GM18519 (cell line): ENCODE measurements around the gene SERPINA6.
"Not testable (repeated sequence)": the region's sequence is repeated elsewhere in the genome, so short reads cannot be mapped to it uniquely, and the experiment has no call there.

Source experiments
- ATAC-seq: cut with Tn5 transposase; IDR thresholded peaks from one replicate; pipeline ENCODE4 v1.9.1; 2021; ENCODE audit warnings: mild to moderate bottlenecking, moderate library complexity; ENCODE audit not compliant: unreplicated experiment, low FRiP score

SERPINA6 gene

GRCh38 chr14:94330857-94331256, 7.7 kb upstream of the SERPINA6 start:
- ATAC-seq: no peak

DNA sequence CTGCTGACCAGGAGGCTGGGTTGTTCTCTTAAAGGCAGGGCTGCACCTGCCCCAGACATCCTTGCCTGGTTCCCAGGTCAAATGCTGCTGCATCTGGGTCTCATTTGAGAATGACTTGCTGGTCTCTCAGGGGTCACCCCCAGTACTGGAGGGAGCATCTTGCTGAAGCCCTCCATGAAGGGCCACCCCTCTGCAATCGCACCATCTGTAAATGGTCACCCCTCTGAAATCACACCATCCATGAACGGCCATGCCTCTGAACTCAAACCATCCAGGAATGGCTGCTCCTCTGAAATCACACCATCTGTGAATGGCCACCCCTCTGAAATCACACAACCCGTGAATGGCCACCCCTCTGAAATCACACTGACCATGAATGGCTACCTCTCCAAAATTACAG, 7.3 kb upstream of the SERPINA6 start:
- no peak for ATAC-seq

DNA sequence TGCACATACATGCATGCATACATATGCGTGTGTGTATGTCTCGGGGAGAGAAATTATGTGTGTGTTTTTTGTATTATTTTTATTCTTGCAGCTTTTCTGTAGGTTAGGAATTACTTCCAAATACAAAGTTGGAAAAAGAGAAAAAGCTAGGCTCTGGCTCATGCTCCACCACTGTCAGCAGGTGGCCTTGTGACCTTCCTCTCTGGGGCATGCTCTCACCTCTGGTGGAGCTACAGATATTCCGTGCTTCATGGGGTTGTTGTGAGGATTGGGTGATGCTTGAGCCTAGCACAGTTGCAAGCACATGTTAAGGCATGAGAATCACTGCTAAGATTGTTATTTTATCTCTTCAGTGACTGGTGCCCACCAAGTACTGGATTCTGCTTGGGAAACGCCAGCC, 6.7 kb upstream of the SERPINA6 start:
- ATAC-seq: no peak

DNA sequence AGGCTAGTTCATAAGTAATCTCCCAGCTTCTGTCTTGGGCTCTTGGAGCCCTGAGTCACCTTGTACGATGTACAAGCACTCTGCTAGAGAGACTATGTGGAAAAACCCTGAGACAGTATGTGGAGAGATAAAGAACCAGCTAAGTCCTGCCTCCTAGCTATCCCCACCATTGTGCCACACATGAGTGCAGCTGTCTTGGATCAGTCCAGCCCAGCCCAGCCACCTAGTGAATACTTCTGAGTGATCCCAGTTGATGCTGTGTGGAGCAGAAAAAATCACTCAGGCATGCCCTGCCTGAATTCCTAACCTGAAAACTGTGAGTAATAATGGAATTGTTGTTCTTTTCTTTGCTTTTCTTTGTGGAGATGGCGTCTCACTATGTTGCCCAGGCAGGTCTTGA, 5.1 kb upstream of the SERPINA6 start:
- ATAC-seq: no peak

- ATAC-seq: no peak
Measured at GRCh38 chr14:94321421-94322271, 1.5 kb downstream of the SERPINA6 start.

- ATAC-seq: no peak
Measured at GRCh38 chr14:94320243-94320642, 2.9 kb downstream of the SERPINA6 start.

DNA sequence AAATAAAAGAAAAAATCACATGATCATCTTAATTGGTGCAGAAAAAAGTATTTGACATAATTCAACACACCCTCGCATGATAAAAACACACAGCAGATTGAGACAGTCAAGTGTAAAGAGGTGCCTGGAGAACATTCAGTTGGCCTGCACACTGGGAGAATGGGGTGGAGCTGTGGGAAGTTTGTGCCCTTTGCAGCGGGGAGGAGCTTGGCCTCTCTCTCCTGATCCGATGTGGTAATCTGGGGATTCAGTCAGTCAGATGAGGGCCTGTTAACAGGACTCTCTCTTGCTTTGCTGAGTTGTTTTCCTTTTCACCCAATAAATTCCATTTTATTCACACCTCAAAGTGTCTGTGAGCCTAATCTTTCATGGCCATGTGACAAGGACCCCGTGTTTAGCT, 5.9 kb downstream of the SERPINA6 start:
- no peak for ATAC-seq

DNA sequence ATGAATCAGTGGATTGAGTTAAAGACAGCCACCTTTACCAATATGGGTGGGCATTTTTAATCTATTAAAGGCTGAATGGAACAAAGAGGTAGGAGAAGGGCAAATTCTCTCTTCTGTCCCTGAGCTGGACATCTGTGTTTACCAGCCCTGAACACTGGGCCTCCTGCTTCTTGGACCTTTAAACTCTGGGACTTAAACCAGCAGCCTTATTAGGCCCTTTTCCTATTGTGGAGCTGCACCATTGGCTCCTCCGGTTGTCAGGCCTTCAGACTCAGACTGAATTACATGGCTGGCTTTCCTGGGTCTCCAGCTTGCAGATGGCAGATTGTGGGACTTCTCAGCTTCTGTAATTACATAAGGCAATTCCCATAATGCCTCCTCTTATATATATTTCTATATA, 6.4 kb downstream of the SERPINA6 start:
- no peak for ATAC-seq

- ATAC-seq: no peak
Measured at GRCh38 chr14:94314890-94315289, 8.2 kb downstream of the SERPINA6 start.

DNA sequence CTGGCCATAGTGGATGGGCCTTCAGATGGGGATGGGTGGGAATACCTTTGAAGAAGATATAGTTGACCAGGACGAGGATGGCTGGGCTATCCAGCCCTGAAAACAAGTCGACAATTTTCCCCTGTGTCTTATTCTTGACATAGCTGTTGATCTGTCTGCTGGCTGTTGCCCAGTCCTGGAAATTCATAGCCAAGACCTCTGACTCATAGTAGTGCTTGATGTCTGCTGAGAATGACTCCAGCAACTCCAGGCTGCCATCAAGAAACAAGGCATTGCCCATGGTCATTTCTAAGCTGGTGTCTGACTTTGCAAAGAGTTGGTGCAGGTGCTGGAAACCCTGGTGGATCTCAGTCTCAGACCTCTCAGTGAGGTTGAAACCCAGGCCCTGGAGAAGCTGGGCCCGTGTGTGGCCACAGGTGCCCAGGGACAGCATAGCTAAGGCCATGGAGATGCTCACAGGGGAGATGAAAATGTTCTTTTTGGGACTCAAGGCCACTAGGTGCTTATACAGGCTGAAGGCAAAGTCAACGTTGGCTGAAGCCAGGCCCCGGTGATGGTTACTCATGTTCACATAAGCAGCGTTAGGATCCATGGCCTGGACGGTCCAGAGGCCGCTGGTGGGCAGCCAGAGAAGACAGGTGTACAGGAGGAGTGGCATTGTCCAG, 9.0 kb downstream of the SERPINA6 start:
- ATAC-seq: no peak

DNA sequence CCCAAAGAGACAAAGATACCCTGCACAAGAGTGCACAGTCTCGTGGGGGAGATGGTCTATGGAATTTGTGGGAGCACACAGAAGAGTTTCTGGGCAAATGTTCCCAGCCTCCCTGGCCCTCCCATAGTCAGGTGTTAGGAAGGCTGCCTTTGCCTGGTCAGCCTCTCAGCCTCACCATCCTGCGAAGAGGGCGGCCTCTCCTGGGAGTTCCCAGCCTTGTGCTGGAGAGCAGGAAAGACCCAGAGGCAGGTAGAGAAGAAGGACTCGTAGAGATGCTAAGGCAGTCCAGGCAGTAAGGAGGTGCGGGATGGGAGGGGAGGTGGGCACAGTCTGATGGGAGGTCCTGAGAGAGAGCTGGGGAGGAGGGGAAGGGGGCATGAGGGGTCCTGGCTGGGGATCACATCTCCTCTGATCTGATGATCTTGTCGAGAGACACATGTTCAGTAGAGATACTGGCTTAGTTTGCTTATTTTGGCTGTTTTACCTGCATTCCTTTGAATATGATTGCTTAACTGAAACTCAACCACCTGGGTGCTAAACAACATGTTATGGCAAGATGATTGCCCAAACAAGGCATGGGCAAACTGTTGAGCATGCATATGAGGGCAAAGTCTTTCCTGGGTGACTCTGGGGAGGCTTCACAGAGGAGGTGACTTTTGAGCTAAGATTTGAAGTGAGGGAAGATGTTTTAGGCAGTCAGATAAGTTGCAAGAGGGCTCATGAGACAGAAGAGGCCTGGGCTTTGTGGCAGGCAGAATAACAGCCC, 10.5 kb downstream of the SERPINA6 start:
- no peak for ATAC-seq

GRCh38 chr14:94310248-94310647, 12.9 kb downstream of the SERPINA6 start:
- no peak for ATAC-seq

GRCh38 chr14:94309721-94310120, 13.4 kb downstream of the SERPINA6 start:
- no peak for ATAC-seq

DNA sequence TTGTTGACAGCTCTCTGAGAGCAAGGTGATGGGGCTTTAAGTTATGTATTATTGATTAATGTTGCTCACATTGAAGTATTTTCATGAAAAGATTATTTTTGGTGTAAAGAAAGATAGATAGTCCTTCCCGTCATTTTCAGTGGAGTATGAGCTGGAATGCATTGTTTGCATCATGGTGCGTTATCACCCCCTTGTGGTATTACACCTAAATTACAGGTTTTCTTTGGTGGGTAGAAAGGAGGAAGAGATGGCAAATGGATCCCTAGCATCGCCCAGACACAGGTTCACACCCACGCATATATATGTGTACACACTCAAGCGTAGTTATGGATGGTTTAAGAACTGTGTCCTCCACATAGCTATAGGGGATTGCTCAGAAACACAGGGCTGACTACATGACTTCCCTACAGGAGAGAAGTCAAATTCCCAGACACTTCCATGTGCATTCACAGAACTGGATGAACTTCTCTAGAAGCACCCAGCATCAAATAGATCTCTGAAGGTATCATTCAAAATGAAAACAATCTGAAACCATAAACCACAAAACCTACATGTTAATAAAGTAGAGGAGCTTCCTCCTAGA, 15.6 kb downstream of the SERPINA6 start:
- ATAC-seq: no peak

- ATAC-seq: no peak
Measured at GRCh38 chr14:94306047-94306978, 16.8 kb downstream of the SERPINA6 start.

DNA sequence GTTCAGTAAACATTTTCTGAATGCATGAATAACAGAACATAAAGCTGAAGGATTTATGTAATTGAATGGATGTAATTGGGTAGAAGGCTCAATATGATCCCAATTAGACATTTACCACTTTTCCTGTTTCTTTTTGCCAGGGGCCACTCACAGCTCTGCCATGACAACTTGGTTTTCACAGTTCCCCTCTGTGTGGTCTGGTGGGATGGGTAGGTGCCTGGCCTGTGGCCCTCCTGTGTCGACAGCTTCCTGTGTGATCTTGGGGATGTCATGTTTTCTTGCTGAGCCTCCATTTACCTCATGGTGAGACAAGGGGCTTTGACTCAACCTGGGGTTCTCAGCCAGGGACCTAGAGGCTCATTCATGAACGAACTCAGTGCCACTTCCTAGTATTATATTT, 17.5 kb downstream of the SERPINA6 start:
- no peak for ATAC-seq

DNA sequence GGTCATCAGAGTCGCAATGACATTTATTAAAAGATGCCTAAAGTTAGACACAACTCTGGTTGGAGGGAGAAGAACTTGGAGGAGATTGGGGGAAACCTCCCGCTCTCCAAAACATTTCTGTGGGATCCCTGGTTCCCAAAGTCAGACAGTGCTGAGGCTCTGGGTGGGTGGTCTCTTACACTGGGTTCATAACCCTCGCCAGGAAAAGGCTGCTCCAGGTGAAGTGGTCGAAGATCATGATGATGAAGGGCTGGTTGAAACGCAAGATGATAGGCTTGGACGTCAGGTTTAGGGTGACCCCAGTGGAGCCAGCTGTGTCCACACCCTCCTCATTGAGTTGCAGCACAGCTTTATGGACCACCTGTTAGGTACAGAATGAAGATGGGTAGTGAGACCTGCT, 18.9 kb downstream of the SERPINA6 start:
- ATAC-seq: no peak

DNA sequence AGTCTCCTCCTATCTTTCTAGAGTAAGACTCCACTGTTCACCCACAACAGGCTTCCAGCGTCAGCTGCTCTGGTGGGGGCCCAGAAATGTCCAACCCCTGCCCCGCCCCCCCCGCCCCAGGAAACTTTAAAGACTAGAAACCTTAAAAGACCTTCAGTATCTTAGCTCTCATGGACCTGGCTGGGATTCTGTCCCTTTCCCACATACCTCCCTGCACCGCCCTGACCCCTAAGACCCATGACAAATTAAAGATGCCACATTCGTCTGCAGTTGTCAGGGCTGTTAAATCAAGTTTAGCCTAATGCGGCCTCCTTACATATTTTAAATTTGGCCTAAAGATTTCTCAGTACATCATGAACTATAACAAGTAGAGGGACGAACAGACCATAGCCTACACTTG, 20.0 kb downstream of the SERPINA6 start:
- ATAC-seq: no peak

DNA sequence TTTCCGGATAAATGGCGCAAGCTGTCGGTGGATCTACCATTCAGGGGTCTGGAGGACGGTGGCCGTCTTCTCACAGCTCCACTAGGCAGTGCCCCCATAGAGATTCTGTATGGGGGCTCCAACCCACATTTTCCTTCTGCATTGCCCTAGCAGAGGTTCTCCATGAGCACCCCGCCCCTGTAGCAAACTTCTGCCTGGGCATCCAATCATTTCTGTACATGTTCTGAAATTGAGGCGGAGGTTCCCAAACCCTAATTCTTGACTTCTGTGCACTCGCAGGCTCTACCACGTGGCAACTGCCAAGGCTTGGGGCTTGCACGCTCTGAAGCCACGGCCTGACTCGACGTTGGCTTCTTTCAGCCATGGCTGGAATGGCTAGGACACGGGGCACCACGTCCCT, 25.0 kb downstream of the SERPINA6 start:
- no peak for ATAC-seq

GRCh38 chr14:94296181-94296545, 27.0 kb downstream of the SERPINA6 start:
- not testable (repeated sequence) for ATAC-seq
